ENCODE results near the gene EPB41L2.

DNA sequence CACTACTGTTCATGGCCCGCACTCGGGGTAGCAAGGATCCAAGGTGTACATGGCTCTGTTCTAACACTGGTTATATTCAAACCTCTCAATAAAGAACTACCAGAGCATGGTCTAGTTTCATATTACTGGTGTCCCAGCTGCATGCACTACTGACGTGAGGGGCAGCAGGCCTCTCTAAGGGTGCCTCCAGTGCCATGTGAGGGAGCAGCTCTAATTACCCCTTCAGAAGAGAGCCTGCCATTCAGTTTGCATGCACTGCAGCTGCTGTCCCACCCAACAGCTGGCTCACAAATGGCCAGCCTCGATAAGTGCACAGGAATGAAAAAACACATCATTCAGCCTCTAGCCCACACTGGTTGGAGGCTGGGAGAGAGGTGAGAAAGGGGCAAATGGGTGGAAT lies 150.6 kb downstream of the EPB41L2 start:
- no peak for TF ChIP-seq CTCF (IDR thresholded peaks at IDR 0.05 in 8 of 11, conservative IDR thresholded peaks at IDR 0.05 in 3 of 11)
- TF ChIP-seq POLR2AphosphoS5 (IDR thresholded peaks at IDR 0.05), result no peak

Measured in spleen (tissue), 7 donors.